Measurements from ENCODE around the gene MGAT5B. TPM values are rescaled to one million over a fixed set of nuclear protein-coding genes. Genes with fewer than 3 reads are reported as not detected.

The MGAT5B gene
- total and polyA plus RNA-seq, 10 of the 15 experiments (the other 5 are each of a cell fraction or from before 2014, with no cell fraction given): 0.13 TPM; not detected in 9

DNA sequence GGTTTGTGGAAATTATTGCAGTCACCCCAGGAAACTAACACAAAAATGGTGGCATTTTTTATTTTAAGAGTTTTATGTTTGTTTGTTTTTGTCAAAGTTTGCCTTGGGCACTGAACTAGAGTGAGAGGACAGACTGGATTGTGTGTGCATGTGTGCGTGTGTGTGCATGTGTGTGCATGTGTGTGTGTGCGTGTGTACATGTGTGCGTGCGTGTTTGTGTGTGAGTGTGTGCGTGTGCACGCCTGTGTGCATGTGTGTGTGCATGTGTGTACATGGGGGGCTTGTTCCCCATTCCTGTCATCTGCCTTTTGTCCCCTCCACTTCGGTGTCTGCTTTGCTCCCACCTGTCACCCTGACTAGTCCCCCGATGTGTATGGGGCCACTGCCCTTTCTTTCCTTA, 32.5 kb downstream of the MGAT5B start:
- ATAC-seq (no peak), DNase-seq (ENCODE audit: low read depth, low spot score) (no peak), FAIRE-seq (no peak)
- ChIA-PET SMC1A (ENCODE audit: uncharacterized antibody, unreplicated experiment) (interaction anchor here (0.7 kb wide), 1 partner anchor 98 kb away, joined by 3 read pairs; no protein-coding TSS in a partner anchor), CTCF (interaction anchor here (1.1 kb wide), 1 partner anchor 265 kb away, joined by 3 read pairs; no protein-coding TSS in a partner anchor), RAD21 (ENCODE audit: unreplicated experiment) (no interaction called here), POLR2A (no interaction called here)
- Histone ChIP-seq H3K27ac (ENCODE audit: control insufficient read depth, insufficient read depth) (no peak overlapping the region), H3K4me2 (ENCODE audit: control insufficient read depth, insufficient read depth) (no peak overlapping the region), H3K4me1 (ENCODE audit: control insufficient read depth, insufficient read depth, low read length) (no peaks in the 10 kb centered on the region), H4K20me1 (ENCODE audit: control insufficient read depth, insufficient read depth) (no peaks in the 10 kb centered on the region), H3K4me3 (no peak overlapping the region), H3K9ac (ENCODE audit: control insufficient read depth, insufficient read depth, low read length) (no peak overlapping the region), H3K79me2 (ENCODE audit: control insufficient read depth, insufficient read depth, low read length) (no peaks in the 10 kb centered on the region), H3K9me3 (replicated peaks; ENCODE audit: control insufficient read depth, insufficient read depth, low read length) (no peaks in the 10 kb centered on the region), H2AFZ (ENCODE audit: control insufficient read depth, low read depth, low read length) (no peak overlapping the region), H3K27me3 (replicated peaks in 1 of 2; ENCODE audit: control insufficient read depth in 2 of 2, insufficient read depth in 2 of 2, low read length in 1 of 2) (no peaks in the 10 kb centered on the region; a peak in 1 of 4 replicates), H3K36me3 (ENCODE audit: control insufficient read depth in 2 of 2, insufficient read depth in 2 of 2, low read length in 1 of 2) (no peaks in the 10 kb centered on the region)
- in situ Hi-C loops (cut with MboI) (no loop called here), intact Hi-C loops (cut with micrococcal nuclease; ENCODE audit: unreplicated experiment) (no loop called here)
- WGBS (ENCODE audit: insufficient coverage, insufficient replicate concordance, low lambda C conversion rate, missing lambda C conversion rate): 57% methylated on average over 8 of the region's 8 CpGs
- BruUV-seq (replicated peaks): no TSS peak
- TF ChIP-seq DPF2 (IDR thresholded peaks at IDR 0.05) (no peak), CEBPB (IDR thresholded peaks at IDR 0.05; ENCODE audit: borderline replicate concordance in 1 of 2, low read depth in 2 of 2, low read length in 2 of 2) (no peak), KDM1A (IDR thresholded peaks at IDR 0.05; ENCODE audit: borderline replicate concordance) (no peak), SMC3 (IDR thresholded peaks at IDR 0.05; ENCODE audit: borderline replicate concordance, low read length) (no peak), BACH1 (IDR thresholded peaks at IDR 0.05; ENCODE audit: borderline replicate concordance) (no peak), TARDBP (IDR thresholded peaks at IDR 0.05; ENCODE audit: borderline replicate concordance) (no peak), SREBF2 (IDR thresholded peaks at IDR 0.05; ENCODE audit: low read length) (no peak), MYB (IDR thresholded peaks at IDR 0.05; ENCODE audit: borderline replicate concordance, low read depth, low read length) (no peak), TCF3 (IDR thresholded peaks at IDR 0.05; ENCODE audit: borderline replicate concordance, insufficient read depth, low read depth, low read length) (peak; percentile 40; the same call in 1 of the 2 replicates), NR2C2 (IDR thresholded peaks at IDR 0.05; ENCODE audit: borderline replicate concordance, control insufficient read depth, insufficient read length, low read depth) (no peak)
- TF ChIP-seq, protein P1, sequence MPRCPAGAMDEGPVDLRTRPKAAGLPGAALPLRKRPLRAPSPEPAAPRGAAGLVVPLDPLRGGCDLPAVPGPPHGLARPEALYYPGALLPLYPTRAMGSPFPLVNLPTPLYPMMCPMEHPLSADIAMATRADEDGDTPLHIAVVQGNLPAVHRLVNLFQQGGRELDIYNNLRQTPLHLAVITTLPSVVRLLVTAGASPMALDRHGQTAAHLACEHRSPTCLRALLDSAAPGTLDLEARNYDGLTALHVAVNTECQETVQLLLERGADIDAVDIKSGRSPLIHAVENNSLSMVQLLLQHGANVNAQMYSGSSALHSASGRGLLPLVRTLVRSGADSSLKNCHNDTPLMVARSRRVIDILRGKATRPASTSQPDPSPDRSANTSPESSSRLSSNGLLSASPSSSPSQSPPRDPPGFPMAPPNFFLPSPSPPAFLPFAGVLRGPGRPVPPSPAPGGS (IDR thresholded peaks at IDR 0.05; ENCODE audit: borderline replicate concordance, insufficient read depth, low read depth, low read length, poor library complexity, severe bottlenecking): peak; percentile 82
- TF ChIP-seq, protein P2, sequence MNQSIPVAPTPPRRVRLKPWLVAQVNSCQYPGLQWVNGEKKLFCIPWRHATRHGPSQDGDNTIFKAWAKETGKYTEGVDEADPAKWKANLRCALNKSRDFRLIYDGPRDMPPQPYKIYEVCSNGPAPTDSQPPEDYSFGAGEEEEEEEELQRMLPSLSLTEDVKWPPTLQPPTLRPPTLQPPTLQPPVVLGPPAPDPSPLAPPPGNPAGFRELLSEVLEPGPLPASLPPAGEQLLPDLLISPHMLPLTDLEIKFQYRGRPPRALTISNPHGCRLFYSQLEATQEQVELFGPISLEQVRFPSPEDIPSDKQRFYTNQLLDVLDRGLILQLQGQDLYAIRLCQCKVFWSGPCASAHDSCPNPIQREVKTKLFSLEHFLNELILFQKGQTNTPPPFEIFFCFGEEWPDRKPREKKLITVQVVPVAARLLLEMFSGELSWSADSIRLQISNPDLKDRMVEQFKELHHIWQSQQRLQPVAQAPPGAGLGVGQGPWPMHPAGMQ (IDR thresholded peaks at IDR 0.05; ENCODE audit: borderline replicate concordance): no peak
- TF ChIP-seq, protein P3, sequence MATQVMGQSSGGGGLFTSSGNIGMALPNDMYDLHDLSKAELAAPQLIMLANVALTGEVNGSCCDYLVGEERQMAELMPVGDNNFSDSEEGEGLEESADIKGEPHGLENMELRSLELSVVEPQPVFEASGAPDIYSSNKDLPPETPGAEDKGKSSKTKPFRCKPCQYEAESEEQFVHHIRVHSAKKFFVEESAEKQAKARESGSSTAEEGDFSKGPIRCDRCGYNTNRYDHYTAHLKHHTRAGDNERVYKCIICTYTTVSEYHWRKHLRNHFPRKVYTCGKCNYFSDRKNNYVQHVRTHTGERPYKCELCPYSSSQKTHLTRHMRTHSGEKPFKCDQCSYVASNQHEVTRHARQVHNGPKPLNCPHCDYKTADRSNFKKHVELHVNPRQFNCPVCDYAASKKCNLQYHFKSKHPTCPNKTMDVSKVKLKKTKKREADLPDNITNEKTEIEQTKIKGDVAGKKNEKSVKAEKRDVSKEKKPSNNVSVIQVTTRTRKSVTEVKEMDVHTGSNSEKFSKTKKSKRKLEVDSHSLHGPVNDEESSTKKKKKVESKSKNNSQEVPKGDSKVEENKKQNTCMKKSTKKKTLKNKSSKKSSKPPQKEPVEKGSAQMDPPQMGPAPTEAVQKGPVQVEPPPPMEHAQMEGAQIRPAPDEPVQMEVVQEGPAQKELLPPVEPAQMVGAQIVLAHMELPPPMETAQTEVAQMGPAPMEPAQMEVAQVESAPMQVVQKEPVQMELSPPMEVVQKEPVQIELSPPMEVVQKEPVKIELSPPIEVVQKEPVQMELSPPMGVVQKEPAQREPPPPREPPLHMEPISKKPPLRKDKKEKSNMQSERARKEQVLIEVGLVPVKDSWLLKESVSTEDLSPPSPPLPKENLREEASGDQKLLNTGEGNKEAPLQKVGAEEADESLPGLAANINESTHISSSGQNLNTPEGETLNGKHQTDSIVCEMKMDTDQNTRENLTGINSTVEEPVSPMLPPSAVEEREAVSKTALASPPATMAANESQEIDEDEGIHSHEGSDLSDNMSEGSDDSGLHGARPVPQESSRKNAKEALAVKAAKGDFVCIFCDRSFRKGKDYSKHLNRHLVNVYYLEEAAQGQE (IDR thresholded peaks at IDR 0.05; ENCODE audit: low read depth, low read length): no peak
- TF ChIP-seq, protein P4, sequence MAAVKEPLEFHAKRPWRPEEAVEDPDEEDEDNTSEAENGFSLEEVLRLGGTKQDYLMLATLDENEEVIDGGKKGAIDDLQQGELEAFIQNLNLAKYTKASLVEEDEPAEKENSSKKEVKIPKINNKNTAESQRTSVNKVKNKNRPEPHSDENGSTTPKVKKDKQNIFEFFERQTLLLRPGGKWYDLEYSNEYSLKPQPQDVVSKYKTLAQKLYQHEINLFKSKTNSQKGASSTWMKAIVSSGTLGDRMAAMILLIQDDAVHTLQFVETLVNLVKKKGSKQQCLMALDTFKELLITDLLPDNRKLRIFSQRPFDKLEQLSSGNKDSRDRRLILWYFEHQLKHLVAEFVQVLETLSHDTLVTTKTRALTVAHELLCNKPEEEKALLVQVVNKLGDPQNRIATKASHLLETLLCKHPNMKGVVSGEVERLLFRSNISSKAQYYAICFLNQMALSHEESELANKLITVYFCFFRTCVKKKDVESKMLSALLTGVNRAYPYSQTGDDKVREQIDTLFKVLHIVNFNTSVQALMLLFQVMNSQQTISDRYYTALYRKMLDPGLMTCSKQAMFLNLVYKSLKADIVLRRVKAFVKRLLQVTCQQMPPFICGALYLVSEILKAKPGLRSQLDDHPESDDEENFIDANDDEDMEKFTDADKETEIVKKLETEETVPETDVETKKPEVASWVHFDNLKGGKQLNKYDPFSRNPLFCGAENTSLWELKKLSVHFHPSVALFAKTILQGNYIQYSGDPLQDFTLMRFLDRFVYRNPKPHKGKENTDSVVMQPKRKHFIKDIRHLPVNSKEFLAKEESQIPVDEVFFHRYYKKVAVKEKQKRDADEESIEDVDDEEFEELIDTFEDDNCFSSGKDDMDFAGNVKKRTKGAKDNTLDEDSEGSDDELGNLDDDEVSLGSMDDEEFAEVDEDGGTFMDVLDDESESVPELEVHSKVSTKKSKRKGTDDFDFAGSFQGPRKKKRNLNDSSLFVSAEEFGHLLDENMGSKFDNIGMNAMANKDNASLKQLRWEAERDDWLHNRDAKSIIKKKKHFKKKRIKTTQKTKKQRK (IDR thresholded peaks at IDR 0.05; ENCODE audit: low read depth, low read length): no peak
